Measurements from ENCODE around the gene SORCS2. TPM values are rescaled to one million over a fixed set of nuclear protein-coding genes. Genes with fewer than 3 reads are reported as not detected.
A peak's percentile ranks its signal among the peaks of the same experiment; 100 is the strongest.

The SORCS2 gene
- total and polyA plus RNA-seq, 12 donors: 0.25 to 5.4 (median 2.2) TPM

DNA sequence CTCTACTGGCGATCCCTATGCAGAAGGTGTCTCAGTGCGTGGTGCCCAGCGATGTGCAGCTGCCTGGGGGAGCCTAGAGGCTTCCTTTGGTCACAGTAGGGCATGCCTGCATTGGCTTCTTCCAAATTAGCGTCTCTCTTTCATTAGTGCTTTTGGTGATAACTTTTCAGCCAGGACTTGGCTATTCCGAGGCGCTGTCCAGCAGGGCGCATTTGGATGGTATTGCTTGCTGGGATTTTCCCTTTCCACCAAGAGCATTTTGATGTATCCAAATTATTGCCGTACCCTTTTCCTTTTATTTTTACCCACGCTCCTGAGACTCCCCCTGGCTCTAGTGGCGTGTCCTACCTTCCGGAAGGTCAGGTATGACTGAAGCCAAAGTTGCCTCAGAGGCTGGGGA is 101.4 kb downstream of the SORCS2 start:
- H3K4me3 ChIP-seq: no peak overlapping the region
- intact Hi-C loops (cut with DNase I): loop anchor here in 2 of 10 donors (2.0 kb wide), 1 partner anchor 101 kb away; the partner anchor contains the start of gene SORCS2 (in 2 of the 2)

DNA sequence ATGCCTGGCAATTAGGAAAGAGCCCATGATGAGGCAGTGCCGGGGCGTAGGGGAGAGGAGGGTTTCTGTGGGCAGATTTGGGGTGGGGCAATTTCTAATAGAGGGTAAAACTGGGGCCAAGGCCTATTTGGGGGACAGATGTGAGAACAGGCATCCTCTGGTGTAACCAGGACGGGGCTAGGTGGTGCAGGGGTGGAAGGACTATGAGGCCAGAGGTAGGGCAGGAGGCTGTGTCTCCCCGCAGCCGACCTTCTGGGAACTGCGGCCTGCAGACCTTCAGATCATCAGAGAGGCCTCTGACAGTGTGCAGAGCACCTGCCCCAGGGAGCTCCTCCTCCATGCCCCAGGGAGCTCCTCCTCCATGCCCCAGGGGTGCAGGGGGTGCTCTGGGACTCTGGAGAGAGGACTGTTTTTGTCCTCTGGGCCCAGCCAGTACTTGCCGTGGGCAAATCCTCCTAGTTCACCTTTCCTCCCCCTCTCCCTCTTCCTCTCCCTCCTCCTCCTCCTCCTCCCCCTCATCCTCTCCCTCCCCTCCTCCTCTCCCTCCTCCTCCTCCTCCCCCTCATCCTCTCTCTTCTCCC is 101.9 kb downstream of the SORCS2 start:
- peaks cover 4 to 20% (median 14%) of the 10 kb centered on the region in 9 donors for H3K4me1 ChIP-seq
- 68 to 77% methylated on average over 7 of the region's 7 CpGs for WGBS, 2 donors
- H3K27me3 ChIP-seq: peaks cover 0 to 9% (median 0%) of the 10 kb centered on the region in 7 donors
- ATAC-seq (no peak), DNase-seq (no peak)
- H3K4me3 ChIP-seq: no peak overlapping the region
- intact Hi-C loops (cut with DNase I): loop anchor here in 2 of 10 donors (2.0 kb wide), 1 partner anchor 101 kb away; the partner anchor contains the start of gene SORCS2 (in 2 of the 2)
- no peaks in the 10 kb centered on the region for H3K36me3 ChIP-seq
- no peak overlapping the region for H3K27ac ChIP-seq
- H3K9me3 ChIP-seq: no peaks in the 10 kb centered on the region
- TF ChIP-seq, protein P1, sequence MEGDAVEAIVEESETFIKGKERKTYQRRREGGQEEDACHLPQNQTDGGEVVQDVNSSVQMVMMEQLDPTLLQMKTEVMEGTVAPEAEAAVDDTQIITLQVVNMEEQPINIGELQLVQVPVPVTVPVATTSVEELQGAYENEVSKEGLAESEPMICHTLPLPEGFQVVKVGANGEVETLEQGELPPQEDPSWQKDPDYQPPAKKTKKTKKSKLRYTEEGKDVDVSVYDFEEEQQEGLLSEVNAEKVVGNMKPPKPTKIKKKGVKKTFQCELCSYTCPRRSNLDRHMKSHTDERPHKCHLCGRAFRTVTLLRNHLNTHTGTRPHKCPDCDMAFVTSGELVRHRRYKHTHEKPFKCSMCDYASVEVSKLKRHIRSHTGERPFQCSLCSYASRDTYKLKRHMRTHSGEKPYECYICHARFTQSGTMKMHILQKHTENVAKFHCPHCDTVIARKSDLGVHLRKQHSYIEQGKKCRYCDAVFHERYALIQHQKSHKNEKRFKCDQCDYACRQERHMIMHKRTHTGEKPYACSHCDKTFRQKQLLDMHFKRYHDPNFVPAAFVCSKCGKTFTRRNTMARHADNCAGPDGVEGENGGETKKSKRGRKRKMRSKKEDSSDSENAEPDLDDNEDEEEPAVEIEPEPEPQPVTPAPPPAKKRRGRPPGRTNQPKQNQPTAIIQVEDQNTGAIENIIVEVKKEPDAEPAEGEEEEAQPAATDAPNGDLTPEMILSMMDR (IDR thresholded peaks at IDR 0.05): no peak

More for the DNA sequence above, 101.4 kb downstream of the SORCS2 start:
- Histone ChIP-seq H3K27ac (no peak overlapping the region), H3K9me3 (no peaks in the 10 kb centered on the region), H3K4me1 (peaks cover 4 to 20% (median 14%) of the 10 kb centered on the region in 9 donors), H3K27me3 (peaks cover 0 to 9% (median 0%) of the 10 kb centered on the region in 7 donors), H3K36me3 (no peaks in the 10 kb centered on the region)
- DNase-seq: no peak
- TF ChIP-seq, protein P1 (IDR thresholded peaks at IDR 0.05): no peak
- WGBS, 2 donors: 89 to 91% methylated on average over 11 of the region's 11 CpGs
- no peak for ATAC-seq

DNA sequence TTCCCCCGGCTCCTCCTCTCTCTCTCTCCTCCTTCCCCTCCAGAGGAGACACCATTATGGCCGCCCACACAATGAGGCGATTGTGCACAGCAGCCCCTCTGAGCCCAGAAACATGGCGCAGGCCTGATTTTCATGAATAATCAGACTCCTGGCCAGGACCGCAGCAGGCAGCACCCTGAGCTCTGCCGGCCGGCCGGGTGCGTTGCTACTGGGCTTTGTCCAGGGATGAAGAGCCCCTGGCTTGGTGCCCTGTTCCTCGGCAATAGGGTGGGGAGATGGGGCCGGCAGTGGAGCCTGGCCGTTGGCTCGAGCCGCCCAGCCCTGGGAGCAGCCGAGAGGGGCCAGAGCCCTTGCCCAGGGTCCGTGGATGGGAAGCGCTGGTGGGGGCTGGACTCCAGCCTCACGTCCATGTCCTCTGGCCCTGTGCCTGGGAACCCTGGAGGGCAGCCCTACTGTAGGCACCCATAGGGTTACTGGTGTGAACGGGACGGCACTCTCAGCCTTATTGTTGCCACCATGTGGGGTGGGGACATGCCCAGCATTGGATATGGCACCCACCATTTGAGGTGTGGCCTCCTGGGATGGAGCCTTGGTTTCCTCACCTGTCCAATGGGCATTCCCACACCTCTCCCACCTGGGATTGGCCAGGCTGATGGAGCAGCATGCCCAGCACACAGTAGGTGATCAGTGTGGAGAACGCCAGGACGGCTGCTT is 103.0 kb downstream of the SORCS2 start:
- DNase-seq (peak; percentile 55 to 67), ATAC-seq (peak; percentile 29 to 76 (median 62))
- H3K9me3 ChIP-seq: no peaks in the 10 kb centered on the region
- peak overlapping the region in 2 of 10 donors; percentile 13 to 53 for H3K27ac ChIP-seq
- WGBS, 2 donors: 29 to 44% methylated on average over 21 to 22 of the region's 22 CpGs
- no peaks in the 10 kb centered on the region for H3K36me3 ChIP-seq
- peaks cover 4 to 20% (median 14%) of the 10 kb centered on the region in 9 donors for H3K4me1 ChIP-seq
- intact Hi-C loops (cut with DNase I): loop anchor here in 5 of 10 donors (1.0 to 5.0 kb wide), 3 partner anchors 103 kb away; partner anchors contain the start of gene SORCS2 (in 5 of the 5)
- H3K27me3 ChIP-seq: peaks cover 0 to 14% (median 0%) of the 10 kb centered on the region in 7 donors
- peak overlapping the region in 6 of 10 donors; percentile 7 to 24 (median 18) for H3K4me3 ChIP-seq
- TF ChIP-seq, protein P1 (IDR thresholded peaks at IDR 0.05): peak in 1 of 9 donors; percentile 9

DNA sequence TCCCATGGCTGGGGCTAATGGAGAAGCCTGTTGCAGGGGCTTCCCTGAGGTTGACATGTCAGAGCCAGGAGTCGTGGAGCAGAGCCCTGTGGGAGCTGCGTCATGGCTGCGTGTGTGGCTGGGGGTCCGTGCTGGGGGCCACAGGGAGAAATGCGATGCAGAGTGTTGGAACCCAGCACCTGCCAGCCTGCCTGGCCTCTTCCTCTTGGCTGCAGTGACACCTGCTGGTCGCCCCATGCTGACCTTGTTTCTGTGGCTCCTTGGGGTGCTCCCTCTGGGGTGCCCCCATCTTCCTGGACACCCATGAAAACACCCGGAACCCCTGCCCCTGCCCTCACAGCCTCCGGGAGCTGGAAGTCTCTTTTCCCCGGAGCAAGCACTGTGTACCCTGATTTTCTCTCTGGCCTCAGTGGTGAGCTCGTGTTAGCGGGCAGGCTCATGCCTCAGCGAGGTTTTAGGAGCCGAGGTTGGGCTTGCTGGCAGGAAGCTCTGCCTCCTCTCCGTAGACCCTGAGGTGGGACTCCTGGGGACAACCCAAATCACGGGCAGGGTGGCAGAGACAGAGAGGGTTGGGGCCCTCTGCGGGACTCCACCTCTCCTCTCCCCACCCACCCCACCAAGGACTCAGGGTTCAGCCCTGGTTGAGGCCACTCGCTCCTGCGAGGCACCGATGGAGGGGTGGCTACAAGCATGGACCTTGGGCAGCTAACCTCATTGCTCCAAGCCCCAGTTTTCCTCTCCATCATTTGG is 103.7 kb downstream of the SORCS2 start:
- ATAC-seq: peak; percentile 39 to 72 (median 57)
- intact Hi-C loops (cut with DNase I): loop anchor here (1.0 to 5.0 kb wide), 4 partner anchors 101 to 104 kb away; partner anchors contain the start of gene SORCS2 (in 9 of the 10)
- WGBS, 2 donors: 58 to 64% methylated on average over 19 of the region's 19 CpGs
- TF ChIP-seq, protein P1 (IDR thresholded peaks at IDR 0.05): peak; percentile 30 to 80 (median 65)
- Histone ChIP-seq H3K4me3 (peak overlapping the region in 1 of 10 donors; percentile 24), H3K36me3 (no peaks in the 10 kb centered on the region), H3K4me1 (peaks cover 4 to 19% (median 14%) of the 10 kb centered on the region in 9 donors), H3K9me3 (no peaks in the 10 kb centered on the region), H3K27me3 (peaks cover 0 to 14% (median 0%) of the 10 kb centered on the region in 7 donors), H3K27ac (no peak overlapping the region)
- DNase-seq: peak; percentile 22 to 44
